NCI-H128 (cell line): ENCODE measurements around the gene NUAK1.
"Not testable (repeated sequence)": the region's sequence is repeated elsewhere in the genome, so short reads cannot be mapped to it uniquely, and the experiment has no call there.

Source experiments
- DNase-seq: peaks from one replicate; lab custom pipeline; 2025; ENCODE audit not compliant: unreplicated experiment; lab: John Stamatoyannopoulos, UW

The NUAK1 gene

DNA sequence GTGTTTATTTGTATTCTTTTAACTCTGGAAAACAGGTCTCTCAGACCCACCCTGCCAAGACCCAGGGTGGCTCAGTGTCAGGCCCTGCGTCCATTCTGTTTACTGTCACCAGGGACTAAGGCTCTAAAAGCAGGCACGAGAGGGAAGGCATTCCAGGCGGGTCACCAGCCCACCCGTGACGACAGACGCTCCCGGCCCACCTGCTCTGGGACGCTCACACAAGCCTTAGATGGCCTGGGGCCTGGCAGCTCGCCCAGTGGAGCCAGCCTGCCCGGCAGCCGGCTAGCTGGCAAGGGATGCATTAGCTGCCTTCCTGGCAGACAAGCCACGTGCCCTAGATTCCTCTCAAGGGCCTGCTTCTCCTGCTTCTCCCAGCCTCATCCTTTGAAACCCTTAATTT, 9.2 kb upstream of the NUAK1 start:
- peak; percentile 39 for DNase-seq

- no peak for DNase-seq
Measured at GRCh38 chr12:106146987-106147386, 8.2 kb upstream of the NUAK1 start.

- DNase-seq = no peak
Measured at GRCh38 chr12:106145539-106146447, 7.0 kb upstream of the NUAK1 start.

GRCh38 chr12:106144847-106145246, 6.1 kb upstream of the NUAK1 start:
- no peak for DNase-seq

DNA sequence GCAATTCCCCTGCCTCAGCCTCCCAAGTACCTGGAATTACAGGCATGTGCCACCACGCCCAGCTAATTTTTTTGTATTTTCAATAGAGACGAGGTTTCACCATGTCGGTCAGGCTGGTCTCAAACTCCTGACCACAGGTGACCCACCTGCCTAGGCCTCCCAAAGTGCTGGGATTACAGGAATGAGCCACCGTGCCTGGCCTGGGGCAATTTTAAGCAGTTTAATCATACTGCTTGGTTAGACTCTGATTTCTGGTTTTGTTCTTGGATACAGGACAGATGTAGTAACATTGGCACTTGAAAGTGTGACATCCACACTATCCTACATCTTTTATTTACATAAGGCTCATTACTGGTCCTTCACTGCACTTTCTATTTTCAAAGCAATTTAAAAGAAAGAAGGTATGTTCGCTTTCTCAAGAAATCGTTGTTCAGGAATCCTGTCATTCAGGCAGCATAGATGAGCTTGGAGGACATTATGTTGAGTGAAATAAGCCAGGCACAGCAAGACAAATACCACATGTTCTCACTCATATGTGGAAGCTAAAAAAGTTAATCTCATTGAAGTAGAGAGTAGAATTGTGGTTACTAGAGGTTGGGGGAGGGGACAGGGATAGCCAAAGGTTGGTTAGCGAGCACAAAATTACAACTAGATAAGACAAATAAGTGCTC, 4.0 kb upstream of the NUAK1 start:
- DNase-seq = no peak

DNA sequence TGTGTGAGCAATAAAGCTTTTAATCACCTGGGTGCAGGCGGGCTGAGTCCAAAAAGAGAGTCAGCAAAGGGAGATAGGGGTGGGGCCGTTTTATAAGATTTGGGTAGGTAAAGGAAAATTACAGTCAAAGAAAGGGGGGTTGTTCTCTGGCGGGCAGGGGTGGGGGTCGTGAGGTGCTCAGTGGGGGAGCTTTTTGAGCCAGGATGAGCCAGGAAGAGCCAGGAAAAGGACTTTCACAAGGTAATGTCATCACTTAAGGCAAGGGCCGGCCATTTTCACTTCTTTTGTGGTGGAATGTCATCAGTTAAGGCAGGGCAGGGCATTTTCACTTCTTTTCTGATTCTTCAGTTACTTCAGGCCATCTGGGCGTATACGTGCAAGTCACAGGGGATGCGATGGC, 3.2 kb upstream of the NUAK1 start:
- DNase-seq = not testable (repeated sequence)

DNA sequence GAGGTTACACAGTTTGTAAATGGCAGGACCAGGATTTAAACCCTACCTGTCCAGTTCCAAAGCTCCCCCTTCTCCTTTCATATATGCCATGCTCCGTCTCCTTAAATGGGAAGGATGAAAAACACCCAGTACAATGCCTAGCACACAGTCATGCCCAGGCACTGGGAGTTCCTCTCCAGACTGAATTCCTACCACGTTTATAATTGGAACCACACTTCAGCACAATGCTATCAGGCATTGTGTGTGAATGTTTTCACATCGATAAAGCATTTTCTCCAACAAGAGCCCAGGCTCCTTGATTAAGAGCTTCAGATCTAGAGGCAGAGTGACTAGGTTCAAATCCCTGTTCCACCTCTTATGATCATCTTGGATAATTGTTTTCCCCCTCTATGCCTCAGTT, 2.7 kb upstream of the NUAK1 start:
- DNase-seq = no peak

- no peak for DNase-seq
Measured at GRCh38 chr12:106141003-106141402, 2.2 kb upstream of the NUAK1 start.

- DNase-seq = no peak
Measured at GRCh38 chr12:106140223-106140986, 1.7 kb upstream of the NUAK1 start.

- DNase-seq = peak; percentile 47
Measured at GRCh38 chr12:106139422-106140171, 843 bp upstream of the NUAK1 start.

GRCh38 chr12:106138357-106138632, 459 bp downstream of the NUAK1 start:
- no peak for DNase-seq

GRCh38 chr12:106137530-106138356, 1.0 kb downstream of the NUAK1 start:
- no peak for DNase-seq

- peak; percentile 90 for DNase-seq
Measured at GRCh38 chr12:106136263-106136662, 2.5 kb downstream of the NUAK1 start.

DNA sequence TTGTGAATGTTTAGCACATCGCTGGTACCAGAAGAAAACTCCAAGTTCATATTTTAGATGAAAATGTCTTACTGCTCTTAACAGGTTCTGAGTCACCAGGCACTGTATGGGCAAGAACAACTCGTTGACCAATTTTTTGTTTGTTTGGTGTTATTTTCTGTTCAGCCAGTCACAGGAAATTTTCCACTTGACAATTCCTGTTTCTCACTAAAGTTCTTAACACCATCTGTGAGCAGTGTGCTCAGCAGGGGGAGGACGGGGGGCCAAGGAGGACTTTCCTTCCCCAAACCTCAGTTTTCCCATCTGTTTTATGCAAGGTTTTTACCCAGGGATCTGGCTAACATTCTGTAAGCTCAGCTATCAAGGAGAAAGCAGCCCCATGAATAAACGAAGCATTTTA, 3.0 kb downstream of the NUAK1 start:
- no peak for DNase-seq

- no peak for DNase-seq
Measured at GRCh38 chr12:106135075-106135474, 3.7 kb downstream of the NUAK1 start.

DNA sequence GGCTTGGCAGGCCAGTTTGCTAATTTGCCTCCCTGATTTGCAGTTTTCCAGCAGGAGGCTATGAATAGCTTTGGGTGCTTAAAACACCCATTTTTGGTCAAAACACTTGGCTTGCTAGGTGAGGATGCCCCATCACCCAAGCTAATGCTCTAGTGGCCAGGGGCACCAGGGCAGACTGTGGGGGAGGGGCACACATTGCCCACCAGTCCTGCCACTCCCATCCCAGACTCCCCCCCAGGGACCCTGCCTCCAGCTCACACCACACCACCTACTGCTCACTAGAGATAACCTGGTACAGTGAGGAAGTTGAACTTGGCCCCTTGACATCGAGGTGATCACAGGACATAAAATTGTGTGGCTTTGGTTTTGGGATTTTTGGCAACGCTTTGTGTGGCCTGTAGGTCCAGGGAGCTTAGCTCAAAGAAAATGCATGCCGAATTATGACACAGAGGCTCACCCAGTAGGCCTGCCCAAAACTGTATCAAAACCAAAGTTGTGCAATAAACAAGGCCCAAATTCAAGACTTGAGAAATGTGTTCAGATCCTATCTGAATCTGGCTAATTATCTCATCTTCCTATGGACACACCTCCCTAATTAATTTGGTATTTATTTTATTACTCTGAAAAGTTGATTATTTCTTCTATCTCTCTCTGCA, 4.3 kb downstream of the NUAK1 start:
- no peak for DNase-seq

DNA sequence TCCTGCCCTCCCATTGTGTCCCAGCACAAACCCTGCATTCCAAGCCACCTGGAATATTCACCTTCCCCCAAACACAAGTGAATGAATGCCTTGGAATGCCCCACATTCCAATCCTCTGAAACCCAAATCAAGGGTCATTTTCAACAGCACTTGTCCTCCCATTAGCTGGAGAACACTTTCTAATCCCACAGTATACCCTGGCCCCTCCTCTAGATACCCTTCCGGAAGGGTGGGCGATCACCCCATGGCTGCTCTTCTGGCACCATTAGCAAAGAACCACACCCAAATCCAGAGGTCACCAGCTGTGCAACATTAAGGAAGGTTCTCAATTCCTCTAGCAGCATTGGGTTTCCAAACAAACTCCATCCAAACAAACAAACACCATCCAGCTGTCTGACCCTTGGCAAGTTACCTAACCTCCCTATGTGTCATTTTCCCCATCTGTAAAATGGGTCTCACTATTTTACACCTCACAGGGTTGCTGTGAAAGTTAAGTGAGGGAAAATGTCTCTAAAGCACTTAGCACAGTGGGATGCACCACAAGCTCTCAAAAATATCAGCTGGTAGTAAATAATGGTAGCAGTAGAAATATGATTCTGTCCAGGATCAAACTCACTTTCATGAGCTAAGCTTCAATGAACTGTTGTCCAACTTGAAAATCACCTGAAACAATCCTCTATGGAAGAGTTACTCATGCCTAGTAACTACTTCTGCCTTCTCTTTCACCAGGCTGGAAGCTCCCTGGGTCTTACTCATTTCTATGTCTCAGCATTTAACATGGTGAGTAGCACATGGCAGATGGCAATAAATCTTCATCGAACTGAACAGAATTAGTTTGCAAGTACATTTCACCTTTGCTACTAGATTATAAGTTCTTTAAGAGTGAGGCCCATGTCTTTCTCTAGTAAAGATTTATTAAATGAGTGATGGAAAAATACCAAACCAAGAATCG, 5.3 kb downstream of the NUAK1 start:
- DNase-seq = no peak
